GM19324 (cell line): ENCODE measurements around the gene RNASE7.

Experiments used
- ATAC-seq: cut with Tn5 transposase; IDR thresholded peaks from one replicate; pipeline ENCODE4 v1.9.1; 2021; ENCODE audit warnings: mild to moderate bottlenecking, moderate library complexity; ENCODE audit not compliant: unreplicated experiment, low FRiP score

RNASE7 gene

DNA sequence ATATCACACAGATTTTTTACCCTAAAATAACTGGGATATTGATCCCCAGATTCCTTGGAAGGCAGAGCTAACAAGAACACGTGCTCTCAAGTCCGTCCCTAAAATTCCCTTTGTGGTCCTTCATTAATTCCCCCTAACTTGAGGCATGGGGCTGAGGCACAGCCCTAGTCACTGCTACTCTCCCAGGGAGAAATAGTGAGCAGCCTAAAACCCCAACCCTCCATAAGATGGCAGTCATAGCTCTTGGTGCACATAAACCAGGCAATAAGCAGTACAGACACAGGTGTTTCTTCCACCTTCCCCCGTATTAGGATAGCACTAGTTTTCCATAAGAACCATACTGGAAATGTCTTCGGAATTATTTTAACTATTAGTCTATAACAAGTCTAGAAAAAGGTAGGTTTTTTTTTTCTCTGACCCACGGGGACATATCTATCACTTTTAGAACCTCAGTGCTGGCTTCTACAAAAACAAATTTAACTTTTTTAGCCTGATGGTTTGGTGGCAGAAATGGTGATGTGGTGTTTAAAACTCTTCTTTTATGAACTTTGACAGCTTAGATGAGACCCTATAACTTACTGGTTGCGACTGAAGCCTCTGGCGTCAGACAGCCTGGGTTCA lies 24.8 kb downstream of the RNASE7 start:
- ATAC-seq, result no peak

DNA sequence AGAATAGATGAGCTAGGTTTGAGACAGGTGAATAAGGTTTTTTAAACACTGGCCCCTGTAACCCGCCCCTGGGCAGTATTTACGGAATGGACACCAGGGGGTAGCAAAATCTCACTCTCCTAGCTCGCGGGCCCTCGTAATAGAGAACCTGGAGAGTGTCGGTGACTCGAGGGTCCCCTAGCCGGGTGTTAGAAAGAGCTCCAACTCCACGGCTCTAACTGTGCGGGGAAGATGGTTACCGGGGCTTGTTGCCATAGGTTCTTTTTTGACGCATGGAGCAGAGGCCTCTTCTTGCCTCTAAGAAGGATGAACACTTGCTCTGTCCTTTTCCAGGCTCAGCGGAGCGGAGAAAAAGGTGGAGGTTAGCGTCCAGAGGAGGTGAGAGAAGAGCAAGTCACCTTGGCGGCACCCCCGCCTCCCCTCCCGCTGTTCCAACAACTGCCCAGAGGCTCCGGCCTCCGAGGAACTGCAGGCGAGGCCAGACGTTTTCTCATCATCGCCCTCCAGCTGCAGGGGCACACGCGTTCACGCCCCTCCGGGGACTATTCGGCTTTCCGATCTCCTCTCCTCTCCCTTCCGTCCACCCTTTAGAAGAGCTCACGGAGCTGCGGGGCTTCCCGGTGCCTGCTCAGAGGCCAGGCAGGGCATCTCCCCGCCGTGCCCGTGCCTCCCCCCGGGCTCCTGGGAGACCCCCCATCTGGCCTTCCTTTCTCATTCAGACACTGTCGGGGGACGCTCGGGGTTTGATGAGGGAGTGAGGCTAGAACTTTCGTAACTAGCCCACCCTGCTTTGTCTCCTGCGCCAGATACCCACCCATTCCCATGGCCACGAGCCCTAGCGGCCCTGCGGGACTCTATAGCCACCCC lies 26.6 kb downstream of the RNASE7 start:
- no peak for ATAC-seq

DNA sequence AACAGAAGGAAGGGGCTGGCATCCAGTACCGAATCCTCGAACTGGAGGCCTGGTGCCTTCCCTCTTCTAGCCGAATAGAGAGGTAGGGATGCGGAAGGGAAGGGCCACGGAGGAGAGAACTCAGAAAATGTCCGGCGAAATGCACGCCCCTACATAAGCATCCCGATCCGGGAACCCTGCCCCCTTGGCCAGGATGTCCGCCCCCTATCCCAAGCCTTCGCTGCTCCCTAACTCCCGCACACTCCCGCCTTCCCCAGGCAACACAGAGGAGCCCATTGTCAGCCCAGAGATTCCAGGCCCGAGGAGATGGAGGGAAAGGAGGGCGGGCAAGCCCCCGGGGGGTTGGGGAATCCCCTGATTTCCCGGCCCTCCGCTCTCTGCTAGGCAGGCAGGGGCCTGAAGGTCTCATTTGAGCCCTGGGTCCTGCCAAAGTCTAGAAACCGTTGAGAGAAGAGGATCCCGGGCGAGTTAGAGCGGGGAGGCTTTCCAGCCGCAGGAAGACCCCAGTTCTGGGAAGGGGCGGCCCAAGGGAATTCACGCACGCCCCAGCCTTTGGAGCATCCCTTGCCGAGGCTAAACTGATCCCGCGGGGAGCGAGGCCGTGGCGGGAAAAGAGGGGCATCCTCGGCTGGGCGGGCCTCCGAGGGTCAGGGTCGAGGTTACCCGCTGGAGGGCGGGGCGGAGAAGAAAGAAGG lies 27.4 kb downstream of the RNASE7 start:
- ATAC-seq, result no peak

DNA sequence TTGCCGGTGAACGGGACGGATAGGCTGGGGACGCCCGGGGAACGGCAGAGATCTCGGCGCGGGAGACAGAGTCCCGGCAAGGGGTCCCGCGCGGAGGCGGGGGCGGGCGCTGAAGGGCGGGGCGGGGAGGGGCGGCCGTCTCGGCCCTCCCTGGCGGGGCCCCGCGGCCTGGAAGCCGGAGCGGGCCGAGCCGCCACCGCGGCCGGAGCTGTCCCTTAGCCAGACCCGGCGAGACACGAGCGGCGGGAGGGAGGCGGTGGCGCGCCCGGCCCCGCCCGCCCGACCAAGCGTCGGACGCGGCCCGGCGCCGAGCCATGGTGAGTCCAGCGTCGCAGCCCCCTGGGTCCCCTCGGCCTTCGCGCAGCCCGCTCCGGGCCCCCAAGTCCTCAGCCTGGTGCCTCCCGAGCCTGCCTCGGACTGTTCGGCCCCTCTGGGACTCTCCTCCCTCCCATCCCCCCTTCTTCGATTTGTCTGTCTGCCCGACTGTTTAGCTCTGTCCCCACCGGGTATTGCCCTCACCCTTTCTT lies 28.0 kb downstream of the RNASE7 start, which contains the start of gene ARHGEF40:
Gene ARHGEF40 (plus strand): TSS at position 222 of the 527 bp plus-strand sequence. CDS start 93 bp downstream, at position 315.
- peak; percentile 33 for ATAC-seq

DNA sequence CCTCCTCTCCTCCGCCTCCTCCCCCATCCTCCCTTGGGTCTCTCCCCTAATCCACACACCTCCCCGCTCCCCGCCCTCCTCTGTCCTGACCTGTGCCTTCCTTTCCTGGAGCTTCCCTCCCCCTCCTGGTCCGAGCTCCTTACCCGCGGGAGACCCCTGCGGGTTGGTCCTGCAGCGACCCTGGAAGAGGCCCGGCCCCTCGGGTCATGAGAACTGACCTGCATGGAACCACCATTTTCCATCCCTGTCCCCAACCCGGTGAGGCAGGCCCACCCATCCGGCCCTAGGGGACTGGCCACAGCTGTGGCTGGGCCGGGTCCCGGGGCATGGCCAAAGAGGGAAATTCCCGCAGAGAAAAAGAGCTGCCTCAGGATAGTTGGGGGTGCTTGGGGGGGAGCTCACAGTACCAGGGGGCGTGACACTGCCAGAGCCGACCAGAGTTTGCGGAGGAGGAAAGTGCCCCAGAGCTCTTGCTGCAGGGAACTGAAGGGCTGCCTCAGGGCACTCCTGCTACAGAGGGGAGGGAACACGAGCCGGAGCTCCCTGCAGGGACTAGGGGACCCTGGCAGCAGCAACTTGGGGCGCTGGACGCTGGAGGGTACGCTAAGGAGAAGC lies 28.6 kb downstream of the RNASE7 start:
- ATAC-seq, result no peak

DNA sequence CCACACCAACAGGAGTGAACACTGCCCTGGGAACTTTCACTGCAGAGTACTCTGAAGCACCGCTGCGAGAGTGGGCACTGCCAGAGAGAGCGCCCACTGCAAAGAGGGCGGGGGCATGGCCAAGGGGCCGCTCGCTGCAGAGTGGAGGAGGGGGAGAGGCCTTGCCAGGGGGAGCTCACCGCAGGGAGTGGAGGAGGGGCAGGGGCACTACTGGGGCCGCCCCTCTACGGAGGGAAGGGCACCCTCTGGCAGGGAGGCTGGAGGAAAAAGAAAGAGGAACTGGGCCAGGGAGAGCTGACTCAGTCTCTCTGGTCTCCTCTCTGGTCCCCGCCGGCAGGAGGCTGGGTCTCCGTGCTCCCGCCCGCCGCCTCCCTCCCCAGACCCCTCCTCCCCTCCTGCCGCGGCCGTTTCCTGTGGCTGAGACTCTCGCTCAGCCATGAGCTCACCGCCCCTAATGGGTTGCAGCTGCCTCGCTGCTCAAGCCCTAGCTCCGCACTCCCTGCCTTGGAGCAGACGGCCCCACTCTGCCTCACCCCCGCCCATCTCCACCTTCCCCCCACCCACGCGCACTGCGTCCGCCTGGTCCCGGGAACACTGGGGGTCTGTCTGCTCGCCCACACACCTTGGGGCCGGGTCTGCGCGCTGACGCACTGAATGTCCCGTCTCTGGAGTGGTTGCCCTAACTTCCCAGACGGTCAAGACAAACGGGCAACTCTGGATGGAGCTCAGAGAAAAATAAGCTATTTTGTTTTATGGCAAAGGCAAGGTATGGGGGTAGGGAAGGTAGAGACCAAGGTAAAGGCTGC lies 29.3 kb downstream of the RNASE7 start:
- ATAC-seq, result peak; percentile 72

DNA sequence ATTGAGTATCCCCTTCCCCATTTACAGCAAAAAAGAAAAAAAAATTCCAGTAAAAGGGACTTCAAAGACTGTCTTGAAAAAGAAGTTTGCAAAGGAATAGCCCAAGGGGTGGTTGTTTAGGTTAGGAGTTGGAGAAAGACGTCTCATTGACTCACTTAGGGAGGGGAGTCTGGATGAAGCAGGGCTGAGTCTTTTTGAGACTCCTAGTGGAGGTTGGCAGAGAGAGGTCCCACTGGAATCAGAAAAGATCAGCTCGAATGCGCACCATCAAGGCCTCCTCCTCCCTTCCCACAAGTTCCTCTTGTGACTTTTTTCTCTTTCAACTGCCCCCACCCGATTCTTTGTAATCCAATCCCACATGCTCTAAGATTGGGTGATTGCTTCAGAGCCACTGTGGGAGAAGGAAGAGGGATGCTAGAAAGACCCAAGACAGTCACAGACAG lies 29.9 kb downstream of the RNASE7 start:
- ATAC-seq, result no peak

DNA sequence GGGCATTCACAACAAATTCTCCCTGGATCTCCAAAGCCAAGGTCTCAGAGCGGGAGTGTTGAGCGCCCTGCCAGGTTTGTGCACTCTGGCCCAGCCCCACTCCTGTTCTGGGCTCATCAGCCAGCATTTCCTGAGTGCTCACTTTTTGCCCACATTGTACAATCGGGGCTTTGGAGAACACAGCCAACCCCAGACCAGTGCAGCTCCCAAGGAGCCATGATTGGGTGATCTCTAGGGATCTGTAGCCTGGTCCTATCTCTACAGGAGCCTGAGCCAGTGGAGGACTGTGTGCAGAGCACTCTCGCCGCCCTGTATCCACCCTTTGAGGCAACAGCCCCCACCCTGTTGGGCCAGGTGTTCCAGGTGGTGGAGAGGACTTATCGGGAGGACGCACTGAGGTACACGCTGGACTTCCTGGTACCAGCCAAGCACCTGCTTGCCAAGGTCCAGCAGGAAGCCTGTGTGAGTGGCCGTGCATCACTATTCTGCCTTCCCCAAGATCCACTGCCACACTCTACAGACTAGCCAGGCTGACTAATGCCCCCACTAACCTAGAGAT lies 30.7 kb downstream of the RNASE7 start:
- ATAC-seq, result no peak

DNA sequence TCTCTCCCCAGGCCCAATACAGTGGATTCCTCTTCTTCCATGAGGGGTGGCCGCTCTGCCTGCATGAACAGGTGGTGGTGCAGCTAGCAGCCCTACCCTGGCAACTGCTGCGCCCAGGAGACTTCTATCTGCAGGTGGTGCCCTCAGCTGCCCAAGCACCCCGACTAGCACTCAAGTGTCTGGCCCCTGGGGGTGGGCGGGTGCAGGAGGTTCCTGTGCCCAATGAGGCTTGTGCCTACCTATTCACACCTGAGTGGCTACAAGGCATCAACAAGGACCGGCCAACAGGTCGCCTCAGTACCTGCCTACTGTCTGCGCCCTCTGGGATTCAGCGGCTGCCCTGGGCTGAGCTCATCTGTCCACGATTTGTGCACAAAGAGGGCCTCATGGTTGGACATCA lies 31.8 kb downstream of the RNASE7 start:
- no peak for ATAC-seq

DNA sequence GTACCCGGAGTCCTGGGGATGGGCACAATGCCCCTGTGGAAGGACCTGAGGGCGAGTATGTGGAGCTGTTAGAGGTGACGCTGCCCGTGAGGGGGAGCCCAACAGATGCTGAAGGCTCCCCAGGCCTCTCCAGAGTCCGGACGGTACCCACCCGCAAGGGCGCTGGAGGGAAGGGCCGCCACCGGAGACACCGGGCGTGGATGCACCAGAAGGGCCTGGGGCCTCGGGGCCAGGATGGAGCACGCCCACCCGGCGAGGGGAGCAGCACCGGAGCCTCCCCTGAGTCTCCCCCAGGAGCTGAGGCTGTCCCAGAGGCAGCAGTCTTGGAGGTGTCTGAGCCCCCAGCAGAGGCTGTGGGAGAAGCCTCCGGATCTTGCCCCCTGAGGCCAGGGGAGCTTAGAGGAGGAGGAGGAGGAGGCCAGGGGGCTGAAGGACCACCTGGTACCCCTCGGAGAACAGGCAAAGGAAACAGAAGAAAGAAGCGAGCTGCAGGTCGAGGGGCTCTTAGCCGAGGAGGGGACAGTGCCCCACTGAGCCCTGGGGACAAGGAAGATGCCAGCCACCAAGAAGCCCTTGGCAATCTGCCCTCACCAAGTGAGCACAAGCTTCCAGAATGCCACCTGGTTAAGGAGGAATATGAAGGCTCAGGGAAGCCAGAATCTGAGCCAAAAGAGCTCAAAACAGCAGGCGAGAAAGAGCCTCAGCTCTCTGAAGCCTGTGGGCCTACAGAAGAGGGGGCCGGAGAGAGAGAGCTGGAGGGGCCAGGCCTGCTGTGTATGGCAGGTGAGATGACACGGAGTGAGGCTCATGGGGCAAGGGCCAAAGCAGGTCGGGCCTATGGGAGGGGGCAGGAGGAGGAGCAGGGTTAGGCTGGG lies 32.5 kb downstream of the RNASE7 start:
- no peak for ATAC-seq

DNA sequence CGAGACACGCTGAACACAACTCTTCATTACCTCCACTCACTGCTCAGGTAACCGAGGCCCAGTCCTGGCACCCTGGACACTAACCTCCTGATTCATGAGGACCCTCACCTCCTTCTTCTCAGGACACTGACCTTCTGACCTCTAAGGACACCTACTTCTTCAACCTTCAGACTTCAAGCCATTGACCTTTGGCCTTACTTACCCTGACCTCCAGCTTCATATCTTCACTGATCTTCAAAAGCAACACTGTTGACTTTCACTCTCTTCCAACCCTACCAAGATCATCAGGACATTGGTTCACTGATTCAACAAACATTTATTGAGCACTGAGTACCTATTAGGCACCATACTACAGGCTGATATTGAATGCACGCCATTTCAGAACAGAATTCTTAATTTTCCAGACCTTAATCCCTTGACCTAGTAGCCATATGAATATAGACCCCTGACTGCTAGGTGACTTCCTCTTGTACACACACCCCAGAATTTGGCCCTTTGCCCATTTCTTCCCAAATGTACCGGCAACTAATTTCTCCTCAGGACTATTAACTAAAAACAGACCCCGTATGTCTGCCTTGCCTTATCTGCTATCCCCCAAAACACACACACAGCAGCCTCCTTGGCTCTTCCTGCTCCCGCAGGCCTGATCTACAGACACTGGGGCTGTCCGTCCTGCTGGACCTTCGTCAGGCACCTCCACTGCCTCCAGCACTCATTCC lies 33.7 kb downstream of the RNASE7 start:
- ATAC-seq, result no peak

DNA sequence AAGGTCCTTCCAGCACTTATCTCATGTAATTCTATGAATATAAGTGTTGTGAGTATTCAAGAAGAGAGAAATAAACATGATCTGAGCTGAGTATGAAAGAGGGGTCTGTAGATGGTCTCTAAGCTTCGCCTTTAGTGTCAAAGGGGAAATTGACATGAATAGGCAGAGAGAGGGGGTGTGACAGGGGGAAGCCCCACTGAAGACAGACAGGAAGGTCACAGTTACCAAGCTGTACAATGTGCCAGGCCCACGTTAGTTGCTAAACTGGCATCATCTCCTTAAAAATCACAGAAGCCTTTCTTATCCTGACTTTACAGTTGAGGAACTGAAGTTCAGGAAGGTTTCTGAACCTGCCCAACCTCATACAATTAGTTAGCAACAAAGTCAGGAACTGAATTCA lies 35.5 kb downstream of the RNASE7 start:
- ATAC-seq, result no peak

DNA sequence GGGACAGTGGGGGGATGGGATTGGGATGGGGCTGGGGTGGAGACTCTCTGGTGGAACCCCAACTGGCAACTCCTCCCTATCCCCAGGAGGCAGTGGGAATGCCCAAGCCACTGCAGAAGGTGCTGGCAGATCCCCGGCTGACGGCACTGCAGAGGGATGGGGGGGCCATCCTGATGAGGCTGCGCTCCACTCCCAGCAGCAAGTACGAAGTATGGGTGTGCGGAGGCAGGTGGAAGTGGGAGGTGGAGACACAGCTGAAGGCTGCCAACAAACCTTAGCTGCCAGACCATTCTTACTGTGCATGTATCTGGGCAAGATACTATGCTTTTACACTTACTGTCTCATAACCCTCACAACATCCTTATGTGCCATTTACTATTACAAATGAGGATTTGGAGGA lies 36.1 kb downstream of the RNASE7 start:
- no peak for ATAC-seq

DNA sequence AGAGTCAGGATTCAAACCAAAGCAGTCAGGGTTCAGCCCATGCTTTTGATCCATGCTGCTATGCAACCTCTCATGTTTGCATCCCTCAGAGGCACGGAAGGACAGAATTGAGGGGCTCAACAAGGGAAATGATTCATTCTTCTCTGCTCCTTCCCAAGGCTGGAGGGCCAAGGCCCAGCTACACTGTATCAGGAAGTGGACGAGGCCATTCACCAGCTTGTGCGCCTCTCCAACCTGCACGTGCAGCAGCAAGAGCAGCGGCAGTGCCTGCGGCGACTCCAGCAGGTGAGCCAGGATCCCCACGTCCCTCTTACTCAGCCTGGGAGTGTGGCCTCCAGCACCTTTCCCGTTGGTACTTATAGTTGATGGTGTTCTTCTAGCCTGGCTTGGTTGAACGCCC lies 36.6 kb downstream of the RNASE7 start:
- ATAC-seq, result no peak

DNA sequence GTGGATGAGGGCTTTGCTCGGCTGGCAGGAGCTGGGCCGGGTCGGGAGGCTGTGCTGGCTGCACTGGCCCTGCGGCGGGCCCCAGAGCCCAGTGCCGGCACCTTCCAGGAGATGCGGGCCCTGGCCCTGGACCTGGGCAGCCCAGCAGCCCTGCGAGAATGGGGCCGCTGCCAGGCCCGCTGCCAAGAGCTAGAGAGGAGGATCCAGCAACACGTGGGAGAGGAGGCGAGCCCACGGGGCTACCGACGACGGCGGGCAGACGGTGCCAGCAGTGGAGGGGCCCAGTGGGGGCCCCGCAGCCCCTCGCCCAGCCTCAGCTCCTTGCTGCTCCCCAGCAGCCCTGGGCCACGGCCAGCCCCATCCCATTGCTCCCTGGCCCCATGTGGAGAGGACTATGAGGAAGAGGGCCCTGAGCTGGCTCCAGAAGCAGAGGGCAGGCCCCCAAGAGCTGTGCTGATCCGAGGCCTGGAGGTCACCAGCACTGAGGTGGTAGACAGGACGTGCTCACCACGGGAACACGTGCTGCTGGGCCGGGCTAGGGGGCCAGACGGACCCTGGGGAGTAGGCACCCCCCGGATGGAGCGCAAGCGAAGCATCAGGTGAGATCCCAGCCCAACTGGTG lies 39.5 kb downstream of the RNASE7 start:
- no peak for ATAC-seq

DNA sequence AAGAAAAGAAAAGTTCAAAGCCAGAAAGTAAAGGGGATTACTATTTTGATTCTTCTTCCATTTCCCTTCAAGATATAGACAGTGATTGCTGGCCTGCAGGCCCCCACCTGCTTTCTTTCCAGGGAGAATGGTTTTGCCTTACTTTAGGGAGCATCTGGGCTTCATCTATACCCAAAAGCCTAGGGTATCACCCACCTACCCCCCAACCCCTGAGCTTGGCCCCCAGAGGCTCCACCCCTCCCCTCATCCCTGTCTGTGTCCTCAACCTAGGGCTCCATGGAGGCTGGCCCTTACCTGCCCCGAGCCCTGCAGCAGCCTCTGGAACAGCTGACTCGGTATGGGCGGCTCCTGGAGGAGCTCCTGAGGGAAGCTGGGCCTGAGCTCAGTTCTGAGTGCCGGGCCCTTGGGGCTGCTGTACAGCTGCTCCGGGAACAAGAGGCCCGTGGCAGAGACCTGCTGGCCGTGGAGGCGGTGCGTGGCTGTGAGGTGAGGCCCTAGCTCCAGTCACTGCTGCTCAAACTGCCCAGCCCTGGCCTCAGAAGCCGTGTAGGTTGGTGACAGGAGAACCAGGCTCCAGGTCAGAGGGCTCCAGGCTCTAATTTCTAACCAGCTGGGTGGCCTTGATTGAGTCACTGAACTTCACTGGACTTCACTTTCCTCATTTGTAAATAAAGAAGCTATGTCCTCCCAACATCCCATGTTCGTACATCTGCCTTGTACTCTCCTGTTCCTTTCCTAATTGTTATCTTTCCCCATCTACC lies 41.6 kb downstream of the RNASE7 start:
- ATAC-seq, result no peak

DNA sequence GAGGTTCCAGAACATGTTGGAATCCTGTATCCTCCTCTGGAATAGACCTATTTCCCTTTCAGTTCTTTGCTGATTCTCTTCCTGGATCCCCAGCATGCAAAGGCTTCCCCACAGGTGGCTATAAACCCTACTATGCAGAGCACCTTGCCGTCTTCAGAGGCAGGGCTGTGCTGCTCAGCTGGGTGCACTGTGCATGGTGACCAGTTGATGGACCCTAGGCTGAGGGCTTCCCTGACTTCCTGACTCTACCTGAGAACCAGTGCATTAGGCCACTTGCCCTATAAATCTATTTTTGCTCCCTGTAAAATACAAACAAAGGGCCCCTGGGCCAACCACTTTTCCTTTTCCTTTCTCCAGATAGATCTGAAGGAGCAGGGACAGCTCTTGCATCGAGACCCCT lies 42.2 kb downstream of the RNASE7 start:
- no peak for ATAC-seq
